Mesendoderm (in vitro differentiated cells): ENCODE data around the gene GSDMA.
"Not testable (repeated sequence)": the region's sequence is repeated elsewhere in the genome, so short reads cannot be mapped to it uniquely, and the experiment has no call there.

Source experiments
- DNase-seq: peaks from one replicate; pipeline ENCODE4 v3.0.0; 2013
- H2AK5ac ChIP-seq: 2 replicates; pipeline ENCODE4 v1.6.1; 2013; ENCODE audit warnings: low read length, inconsistent platforms
- H2BK120ac ChIP-seq: 2 replicates; pipeline ENCODE4 v1.6.1; 2013; ENCODE audit warnings: low read depth, mild to moderate bottlenecking, low read length, moderate library complexity, mixed read lengths
- H2BK15ac ChIP-seq: replicated peaks from 2 replicates; pipeline ENCODE4 v1.6.1; 2013; ENCODE audit warnings: low read depth, mild to moderate bottlenecking, moderate library complexity
- H2BK5ac ChIP-seq: 2 replicates; pipeline ENCODE4 v1.6.1; 2013; ENCODE audit warnings: low read length, inconsistent platforms
- H3K18ac ChIP-seq: 2 replicates; pipeline ENCODE4 v1.6.1; 2013; ENCODE audit warnings: mild to moderate bottlenecking, low read length, mixed read lengths
- H3K23ac ChIP-seq: one replicate; pipeline ENCODE4 v1.6.1; 2013; ENCODE audit warnings: low read length
- H3K27ac ChIP-seq: 2 replicates; pipeline ENCODE4 v1.5.1; 2013; ENCODE audit warnings: low read depth, mild to moderate bottlenecking, inconsistent platforms, low read length, moderate library complexity
- H3K27me3 ChIP-seq: 2 replicates; pipeline ENCODE4 v1.6.1; 2013; ENCODE audit warnings: low read length, control low read depth, mild to moderate bottlenecking, inconsistent platforms; ENCODE audit not compliant: insufficient read depth, poor library complexity
- H3K36me3 ChIP-seq: 2 replicates; pipeline ENCODE4 v1.6.1; 2013; ENCODE audit warnings: low read length, inconsistent platforms; ENCODE audit not compliant: control insufficient read depth, insufficient read depth
- H3K4ac ChIP-seq: one replicate; pipeline ENCODE4 v1.6.1; 2013; ENCODE audit warnings: low read depth, mild to moderate bottlenecking, low read length, moderate library complexity
- H3K4me1 ChIP-seq: 2 replicates; pipeline ENCODE4 v1.6.1; 2013; ENCODE audit warnings: low read depth, low read length, inconsistent platforms; ENCODE audit not compliant: control insufficient read depth
- H3K4me2 ChIP-seq: 2 replicates; pipeline ENCODE4 v1.6.1; 2013; ENCODE audit warnings: low read length
- H3K4me3 ChIP-seq: 2 replicates; pipeline ENCODE4 v1.5.1; 2013; ENCODE audit warnings: mild to moderate bottlenecking, low read length
- H3K56ac ChIP-seq: one replicate; pipeline ENCODE4 v1.6.1; 2013; ENCODE audit warnings: low read length
- H3K79me1 ChIP-seq: 2 replicates; pipeline ENCODE4 v1.6.1; 2013; ENCODE audit warnings: low read length, inconsistent platforms
- H3K79me2 ChIP-seq: 2 replicates; pipeline ENCODE4 v1.6.1; 2013; ENCODE audit warnings: mild to moderate bottlenecking, low read length; ENCODE audit not compliant: control insufficient read depth, insufficient read depth
- H3K9ac ChIP-seq: 2 replicates; pipeline ENCODE4 v1.6.1; 2013; ENCODE audit warnings: low read length, inconsistent platforms
- H4K5ac ChIP-seq: one replicate; pipeline ENCODE4 v1.6.1; 2013; ENCODE audit warnings: low read length
- H4K8ac ChIP-seq: one replicate; pipeline ENCODE4 v1.6.1; 2013; ENCODE audit warnings: low read depth, mild to moderate bottlenecking, control low read depth, low read length, moderate library complexity
- WGBS: extraction: QIAGEN DNeasy Blood & Tissue Kit; methylation state at CpG from one replicate; pipeline ENCODE4 v1.1.7; 2013; ENCODE audit warnings: low lambda C conversion rate, missing lambda C conversion rate; ENCODE audit not compliant: insufficient coverage; ENCODE audit errors: extremely low coverage; 5-methylcytosine and 5-hydroxymethylcytosine counted together

The GSDMA gene

GRCh38 chr17:40005520-40005919 is 42.7 kb downstream of the GSDMA start:
- Histone ChIP-seq H3K18ac (no peak overlapping the region), H2BK120ac (no peak overlapping the region), H3K79me2 (no peaks in the 10 kb centered on the region), H4K8ac (no peak overlapping the region), H3K4me1 (no peaks in the 10 kb centered on the region), H3K4me3 (no peak overlapping the region), H2BK15ac (no peak overlapping the region), H3K27ac (no peak overlapping the region), H3K36me3 (no peaks in the 10 kb centered on the region), H3K4ac (no peak overlapping the region), H3K9ac (no peak overlapping the region), H3K56ac (no peak overlapping the region), H3K27me3 (no peaks in the 10 kb centered on the region), H2AK5ac (no peak overlapping the region), H3K23ac (no peak overlapping the region), H3K79me1 (no peaks in the 10 kb centered on the region), H4K5ac (no peak overlapping the region), H2BK5ac (no peak overlapping the region), H3K4me2 (no peak overlapping the region)
- WGBS: no CpG with 5 or more reads among the region's 6 CpGs
- no peak for DNase-seq

- H3K4me2 ChIP-seq, H2BK15ac ChIP-seq, H3K18ac ChIP-seq, H3K27ac ChIP-seq, H3K79me1 ChIP-seq, H4K8ac ChIP-seq, H3K4me1 ChIP-seq, H3K79me2 ChIP-seq, H3K56ac ChIP-seq, H3K27me3 ChIP-seq, H3K4ac ChIP-seq, H4K5ac ChIP-seq, H2AK5ac ChIP-seq, H3K23ac ChIP-seq, H2BK5ac ChIP-seq, H3K4me3 ChIP-seq, H3K9ac ChIP-seq, H3K36me3 ChIP-seq, H2BK120ac ChIP-seq, DNase-seq: not testable (repeated sequence)
- WGBS: no CpG with 5 or more reads among the region's 38 CpGs
Measured at GRCh38 chr17:40010946-40011500, 48.2 kb downstream of the GSDMA start.

DNA sequence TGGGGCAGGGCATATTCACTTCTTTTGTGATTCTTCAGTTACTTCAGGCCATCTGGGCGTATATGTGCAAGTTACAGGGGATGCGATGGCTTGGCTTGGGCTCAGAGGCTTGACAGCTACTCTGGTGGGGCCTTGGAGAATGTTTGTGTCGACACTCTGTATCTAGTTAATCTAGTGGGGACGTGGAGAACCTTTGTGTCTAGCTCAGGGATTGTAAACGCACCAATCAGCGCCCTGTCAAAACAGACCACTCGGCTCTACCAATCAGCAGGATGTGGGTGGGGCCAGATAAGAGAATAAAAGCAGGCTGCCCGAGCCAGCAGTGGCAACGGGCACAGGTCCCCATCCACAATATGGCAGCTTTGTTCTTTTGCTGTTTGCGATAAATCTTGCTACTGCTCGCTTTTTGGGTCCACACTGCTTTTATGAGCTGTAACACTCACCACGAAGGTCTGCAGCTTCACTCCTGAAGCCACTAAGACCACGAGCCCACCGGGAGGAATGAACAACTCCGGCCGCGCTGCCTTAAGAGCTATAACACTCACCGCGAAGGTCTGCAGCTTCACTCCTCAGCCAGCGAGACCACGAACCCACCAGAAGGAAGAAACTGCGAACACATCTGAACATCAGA is 49.3 kb downstream of the GSDMA start:
- H4K8ac ChIP-seq, H2BK15ac ChIP-seq, H3K23ac ChIP-seq, H2BK120ac ChIP-seq, H3K27ac ChIP-seq, H3K4me3 ChIP-seq, H3K36me3 ChIP-seq, H2BK5ac ChIP-seq, H3K4me1 ChIP-seq, H3K18ac ChIP-seq, H3K56ac ChIP-seq, H3K79me1 ChIP-seq, H2AK5ac ChIP-seq, H3K27me3 ChIP-seq, H3K4ac ChIP-seq, H3K4me2 ChIP-seq, H4K5ac ChIP-seq, H3K9ac ChIP-seq, DNase-seq, H3K79me2 ChIP-seq: not testable (repeated sequence)
- WGBS: no CpG with 5 or more reads among the region's 22 CpGs

DNA sequence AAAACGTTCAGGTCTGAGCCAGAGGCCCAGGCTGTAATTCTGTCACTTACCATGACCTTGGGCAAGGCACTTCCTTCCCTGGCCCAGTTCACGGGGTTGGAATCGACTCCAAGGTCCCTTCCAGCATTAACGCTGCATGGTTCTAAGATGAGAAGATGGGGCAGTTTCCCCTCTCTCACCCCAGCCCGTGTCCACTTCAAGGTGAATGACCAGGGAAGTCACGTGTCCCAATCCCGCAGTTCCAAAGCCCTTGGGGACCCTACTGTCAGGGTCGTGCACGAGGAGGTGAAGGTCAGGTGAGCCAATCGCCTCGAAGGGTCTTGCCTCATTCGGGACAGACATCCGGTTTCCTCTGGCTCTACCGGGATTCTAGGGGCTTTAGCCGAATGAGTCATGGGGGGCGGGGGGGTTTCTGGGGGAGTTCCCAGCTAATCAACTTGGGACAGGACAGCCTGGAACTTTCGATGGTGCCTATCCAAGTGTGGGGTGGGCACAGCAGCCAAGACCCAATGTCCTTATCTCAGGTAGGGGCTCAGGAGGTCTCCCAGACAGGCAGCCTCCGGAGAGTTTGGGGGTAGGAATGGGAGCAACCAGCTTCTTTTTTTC is 51.7 kb downstream of the GSDMA start:
- no CpG with 5 or more reads among the region's 18 CpGs for WGBS

DNA sequence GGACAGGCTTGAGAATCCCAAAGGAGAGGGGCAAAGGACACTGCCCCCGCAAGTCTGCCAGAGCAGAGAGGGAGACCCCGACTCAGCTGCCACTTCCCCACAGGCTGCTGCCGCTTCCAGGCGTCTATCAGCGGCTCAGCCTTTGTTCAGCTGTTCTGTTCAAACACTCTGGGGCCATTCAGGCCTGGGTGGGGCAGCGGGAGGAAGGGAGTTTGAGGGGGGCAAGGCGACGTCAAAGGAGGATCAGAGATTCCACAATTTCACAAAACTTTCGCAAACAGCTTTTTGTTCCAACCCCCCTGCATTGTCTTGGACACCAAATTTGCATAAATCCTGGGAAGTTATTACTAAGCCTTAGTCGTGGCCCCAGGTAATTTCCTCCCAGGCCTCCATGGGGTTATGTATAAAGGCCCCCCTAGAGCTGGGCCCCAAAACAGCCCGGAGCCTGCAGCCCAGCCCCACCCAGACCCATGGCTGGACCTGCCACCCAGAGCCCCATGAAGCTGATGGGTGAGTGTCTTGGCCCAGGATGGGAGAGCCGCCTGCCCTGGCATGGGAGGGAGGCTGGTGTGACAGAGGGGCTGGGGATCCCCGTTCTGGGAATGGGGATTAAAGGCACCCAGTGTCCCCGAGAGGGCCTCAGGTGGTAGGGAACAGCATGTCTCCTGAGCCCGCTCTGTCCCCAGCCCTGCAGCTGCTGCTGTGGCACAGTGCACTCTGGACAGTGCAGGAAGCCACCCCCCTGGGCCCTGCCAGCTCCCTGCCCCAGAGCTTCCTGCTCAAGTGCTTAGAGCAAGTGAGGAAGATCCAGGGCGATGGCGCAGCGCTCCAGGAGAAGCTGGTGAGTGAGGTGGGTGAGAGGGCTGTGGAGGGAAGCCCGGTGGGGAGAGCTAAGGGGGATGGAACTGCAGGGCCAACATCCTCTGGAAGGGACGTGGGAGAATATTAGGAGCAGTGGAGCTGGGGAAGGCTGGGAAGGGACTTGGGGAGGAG is 52.5 kb downstream of the GSDMA start, which contains the start of gene CSF3:
Gene CSF3 (plus strand): TSS at position 436 of the 993 bp plus-strand sequence. CDS start 35 bp downstream, at position 471.
- no peaks in the 10 kb centered on the region for H3K79me2 ChIP-seq
- H3K4ac ChIP-seq: no peak within 1 kb of the TSS
- no peak within 1 kb of the TSS for H4K8ac ChIP-seq
- H3K27me3 ChIP-seq: no peaks in the 10 kb centered on the region
- no peak for DNase-seq
- no peak within 1 kb of the TSS for H3K4me2 ChIP-seq
- H2BK15ac ChIP-seq: no peak within 1 kb of the TSS
- H2BK5ac ChIP-seq: no peak within 1 kb of the TSS
- no peak within 1 kb of the TSS for H3K23ac ChIP-seq
- no peak within 1 kb of the TSS for H3K9ac ChIP-seq
- H3K56ac ChIP-seq: peak within 1 kb of the TSS; percentile 42
- H3K36me3 ChIP-seq: peaks cover 2% of the 10 kb centered on the region
- H3K4me1 ChIP-seq: peaks cover 3% of the 10 kb centered on the region
- H3K27ac ChIP-seq: no peak within 1 kb of the TSS
- H3K18ac ChIP-seq: no peak within 1 kb of the TSS
- H2BK120ac ChIP-seq: no peak within 1 kb of the TSS
- H3K4me3 ChIP-seq: no peak within 1 kb of the TSS
- H2AK5ac ChIP-seq: no peak within 1 kb of the TSS
- no peaks in the 10 kb centered on the region for H3K79me1 ChIP-seq
- no CpG with 5 or more reads among the region's 20 CpGs for WGBS
- no peak within 1 kb of the TSS for H4K5ac ChIP-seq

More for the DNA sequence above, 51.7 kb downstream of the GSDMA start:
- H3K9ac ChIP-seq: no peak overlapping the region
- peak; percentile 10 for DNase-seq
- no peak overlapping the region for H2BK5ac ChIP-seq
- no peak overlapping the region for H3K4me3 ChIP-seq
- no peaks in the 10 kb centered on the region for H3K79me1 ChIP-seq
- H4K5ac ChIP-seq: no peak overlapping the region
- no peaks in the 10 kb centered on the region for H3K36me3 ChIP-seq
- H3K79me2 ChIP-seq: no peaks in the 10 kb centered on the region
- no peak overlapping the region for H3K4me2 ChIP-seq
- H3K18ac ChIP-seq: no peak overlapping the region
- no peak overlapping the region for H2BK15ac ChIP-seq
- no peak overlapping the region for H2BK120ac ChIP-seq
- no peak overlapping the region for H3K56ac ChIP-seq
- no peak overlapping the region for H4K8ac ChIP-seq
- no peak overlapping the region for H3K4ac ChIP-seq
- no peak overlapping the region for H2AK5ac ChIP-seq
- H3K23ac ChIP-seq: no peak overlapping the region
- no peaks in the 10 kb centered on the region for H3K27me3 ChIP-seq
- peaks cover 3% of the 10 kb centered on the region for H3K4me1 ChIP-seq
- no peak overlapping the region for H3K27ac ChIP-seq
